Endothelial cell of umbilical vein (primary cell): Measurements from ENCODE around the gene ATXN3. TPM values are rescaled to one million over a fixed set of nuclear protein-coding genes. Genes with fewer than 3 reads are reported as not detected.

Experiments
- BruUV-seq: library from RNA; stranded (reverse); fragments of 400-500 nt; replicated peaks from 2 replicates; lab custom pipeline; 2021; lab: Mats Ljungman, UMichigan
- CTCF ChIA-PET: fragments of 300-600, 350-600 bp; sonication (Branson Sonifier 250); formaldehyde crosslinking; loops from one replicate; lab custom pipeline; 2021; ENCODE audit warnings: antibody characterized with exemption, inconsistent platforms; lab: Charles Lee
- POLR2A ChIA-PET: fragments of 300-600, 350-600 bp; sonication (Branson Sonifier 250); formaldehyde crosslinking; loops from one replicate; lab custom pipeline; 2021; ENCODE audit warnings: antibody characterized with exemption, inconsistent platforms; lab: Charles Lee
- DNase-seq: peaks from one replicate; pipeline ENCODE4 v3.0.0-alpha.2; 2011; ENCODE audit warnings: low read depth, low spot score
- FAIRE-seq: peaks from 2 replicates; lab custom pipeline; 2011; peaks lifted over from hg19 to GRCh38; lab: Jason Lieb, UNC
- H2AFZ ChIP-seq: 2 replicates; pipeline ENCODE4 v1.6.0; 2012; ENCODE audit warnings: low read depth, low read length, control low read depth, inconsistent platforms
- H3K27ac ChIP-seq: 2 replicates; pipeline ENCODE4 v1.5.1; 2011; ENCODE audit warnings: low read depth, mild to moderate bottlenecking, control low read depth, low read length, moderate library complexity; ENCODE audit not compliant: insufficient read depth
- H3K27me3 ChIP-seq, 2 experiments: 2 replicates each; pipeline versions ENCODE4 v1.6.0 to v1.6.1; 2011; ENCODE audit warnings: low read length in 2 of 2, mixed read lengths in 1 of 2; ENCODE audit not compliant: control insufficient read depth in 2 of 2, insufficient read depth in 2 of 2
- H3K36me3 ChIP-seq, 2 experiments: 2 replicates in 1 of 2; 3 replicates in 1 of 2; pipeline ENCODE4 v1.5.1; 2011; ENCODE audit warnings: low read length in 2 of 2, mild to moderate bottlenecking in 1 of 2, moderate library complexity in 1 of 2; ENCODE audit not compliant: control insufficient read depth in 2 of 2, insufficient read depth in 2 of 2; ENCODE audit errors: extremely low read depth in 1 of 2
- H3K4me1 ChIP-seq: 3 replicates; pipeline ENCODE4 v1.5.1; 2011; ENCODE audit warnings: mild to moderate bottlenecking, low read length; ENCODE audit not compliant: control insufficient read depth, insufficient read depth; ENCODE audit errors: extremely low read depth
- H3K4me2 ChIP-seq: 2 replicates; pipeline ENCODE4 v1.6.1; 2011; ENCODE audit warnings: low read length, control low read depth, mixed read lengths; ENCODE audit not compliant: insufficient read depth
- H3K4me3 ChIP-seq, 3 experiments: fragments of 200-600 bp in 1 of 3; sonication (generic), shearing (Covaris generic) in 1 of 3; replicated peaks in 1 of 3; 2 replicates each; pipeline ENCODE4 v1.5.1; 2011 to 2016; ENCODE audit warnings: control low read depth in 3 of 3, low read length in 3 of 3, mild to moderate bottlenecking in 2 of 3, inconsistent platforms in 1 of 3, low read depth in 1 of 3, moderate library complexity in 1 of 3; ENCODE audit not compliant: insufficient read depth in 1 of 3
- H3K79me2 ChIP-seq: 2 replicates; pipeline ENCODE4 v1.6.0; 2012; ENCODE audit warnings: low read length, inconsistent platforms; ENCODE audit not compliant: control insufficient read depth, insufficient read depth
- H3K9ac ChIP-seq: replicated peaks from 2 replicates; pipeline ENCODE3; 2011; ENCODE audit warnings: low read length, control low read depth; ENCODE audit not compliant: insufficient read depth; ENCODE audit errors: extremely low read depth
- H3K9me1 ChIP-seq: replicated peaks from 3 replicates; pipeline ENCODE4 v1.6.0; 2011; ENCODE audit warnings: mild to moderate bottlenecking, low read length; ENCODE audit not compliant: control insufficient read depth, insufficient read depth; ENCODE audit errors: extremely low read depth
- H3K9me3 ChIP-seq: replicated peaks from 2 replicates; pipeline ENCODE4 v1.5.1; 2012; ENCODE audit warnings: low read length, inconsistent platforms; ENCODE audit not compliant: control insufficient read depth, insufficient read depth
- H4K20me1 ChIP-seq: replicated peaks from 2 replicates; pipeline ENCODE3; 2011; ENCODE audit warnings: mild to moderate bottlenecking, low read length; ENCODE audit not compliant: control insufficient read depth, insufficient read depth; ENCODE audit errors: extremely low read depth
- EZH2 ChIP-seq: IDR thresholded peaks from 2 replicates; pipeline ENCODE4 v1.6.1; 2012; ENCODE audit warnings: borderline replicate concordance, low read depth, mild to moderate bottlenecking, moderate library complexity, low read length, inconsistent platforms; ENCODE audit not compliant: severe bottlenecking
- FOS ChIP-seq: IDR thresholded peaks from 2 replicates; pipeline ENCODE4 v1.6.1; 2011; ENCODE audit warnings: mild to moderate bottlenecking, low read length, moderate library complexity, borderline replicate concordance; ENCODE audit not compliant: insufficient read depth
- GATA2 ChIP-seq: IDR thresholded peaks from 2 replicates; pipeline ENCODE4 v1.7.0; 2011; ENCODE audit warnings: low read depth, mild to moderate bottlenecking, moderate library complexity, mixed read lengths, low read length; ENCODE audit not compliant: insufficient read length, insufficient read depth
- JUN ChIP-seq: IDR thresholded peaks from 2 replicates; pipeline ENCODE4 v1.6.1; 2011; ENCODE audit warnings: borderline replicate concordance, low read depth; ENCODE audit not compliant: insufficient read length, insufficient read depth
- MYC ChIP-seq: IDR thresholded peaks from one replicate; pipeline ENCODE4 v1.6.1; 2011; ENCODE audit warnings: mild to moderate bottlenecking, low read depth, low read length
- POLR2A ChIP-seq: IDR thresholded peaks from 2 replicates; pipeline ENCODE4 v1.6.1; 2012; ENCODE audit warnings: low read depth, mild to moderate bottlenecking, control low read depth, low read length
- POLR2AphosphoS5 ChIP-seq: IDR thresholded peaks from 2 replicates; pipeline ENCODE4 v1.6.1; 2012; ENCODE audit warnings: low read depth, mild to moderate bottlenecking, control low read depth, low read length, moderate library complexity; ENCODE audit not compliant: insufficient read depth
- dilution Hi-C: fragments of 300-500 bp; cut with MboI; formaldehyde crosslinking; loops from one replicate; pipeline ENCODE4 v1.15.0; 2019; ENCODE audit warnings: low sequenced_read_pairs; ENCODE audit not compliant: extremely low pct_ligation_motif_present
- intact Hi-C: fragments of 100-400 bp; cut with micrococcal nuclease; formaldehyde crosslinking; loops from one replicate; pipeline ENCODE4 v1.10.0; 2022
- polyA plus RNA-seq, 4 experiments: library from polyadenylated mRNA; depleted of rRNA in 3 of 4; stranded (reverse) in 3 of 4; unstranded in 1 of 4; fragments of >200 nt; gene quantifications; 2 replicates each; pipeline versions ENCODE4 v1.2.1 to v1.2.3, GENCODE V29; 2011 to 2012; ENCODE audit warnings: missing spikeins in 1 of 4
- total RNA-seq: library from RNA; stranded (reverse); gene quantifications from 2 replicates; pipeline ENCODE4 v1.2.3, GENCODE V29; 2021
- TF ChIP-seq, protein P1 (sequence below), 2 donors: IDR thresholded peaks; 1 replicate in 1 of 2; 2 replicates in 1 of 2; pipeline ENCODE4 v1.5.1; 2011; ENCODE audit warnings: low read length in 2 of 2, mild to moderate bottlenecking in 2 of 2, moderate library complexity in 2 of 2, control low read depth in 1 of 2, inconsistent platforms in 1 of 2, low read depth in 1 of 2; ENCODE audit not compliant: insufficient read depth in 1 of 2; ENCODE audit errors: extremely low read depth in 1 of 2
- TF ChIP-seq, protein P2 (sequence below): IDR thresholded peaks from 2 replicates; pipeline ENCODE4 v1.6.1; 2011; ENCODE audit not compliant: insufficient read depth, insufficient read length

The ATXN3 gene
- total and polyA plus RNA-seq, 2 donors (not counting 3 experiments of a cell fraction or from before 2014, with no cell fraction given), result 7.9 to 30.2 TPM

DNA sequence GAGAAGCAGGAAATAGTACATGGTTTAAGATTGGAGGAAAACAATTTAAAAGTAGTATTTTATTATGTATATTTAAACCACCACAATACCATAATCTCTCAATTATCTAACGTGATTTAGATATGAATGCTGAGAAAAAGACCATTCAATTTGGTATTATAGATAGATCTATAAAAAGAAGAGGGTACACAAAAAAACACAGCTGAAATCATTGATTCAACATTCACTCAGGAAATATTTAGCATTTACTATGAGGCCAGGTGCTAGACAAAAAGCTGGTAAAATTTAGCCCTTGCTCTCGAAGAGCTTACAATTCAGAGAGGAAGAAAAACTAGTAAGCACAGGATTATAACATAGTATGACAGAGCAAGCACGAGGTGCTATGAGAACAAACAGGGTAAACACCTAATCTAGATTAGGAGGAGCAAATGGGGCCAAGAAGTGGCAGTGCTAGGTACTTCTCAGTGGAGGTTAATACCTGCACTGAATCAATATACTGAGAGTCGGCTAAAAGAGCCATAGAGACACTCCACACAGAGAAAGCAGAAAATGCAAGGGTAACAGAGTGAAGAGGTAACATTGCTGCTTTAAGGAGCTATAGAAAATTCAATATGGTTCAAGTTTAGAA, 94.1 kb downstream of the ATXN3 start:
- no peaks in the 10 kb centered on the region for H3K9me3 ChIP-seq
- no TSS peak for BruUV-seq
- DNase-seq (no peak), FAIRE-seq (no peak)
- no peaks in the 10 kb centered on the region for H3K79me2 ChIP-seq
- peaks cover 8 to 18% of the 10 kb centered on the region in 2 experiments for H3K36me3 ChIP-seq
- ChIA-PET CTCF (interaction anchor here (1.1 to 2.6 kb wide), 2 partner anchors 12 to 15 kb away, joined by 3 to 13 read pairs; no protein-coding TSS in a partner anchor), POLR2A (no interaction called here)
- H3K9me1 ChIP-seq, result no peaks in the 10 kb centered on the region
- no peak overlapping the region for H2AFZ ChIP-seq
- TF ChIP-seq, protein P1, sequence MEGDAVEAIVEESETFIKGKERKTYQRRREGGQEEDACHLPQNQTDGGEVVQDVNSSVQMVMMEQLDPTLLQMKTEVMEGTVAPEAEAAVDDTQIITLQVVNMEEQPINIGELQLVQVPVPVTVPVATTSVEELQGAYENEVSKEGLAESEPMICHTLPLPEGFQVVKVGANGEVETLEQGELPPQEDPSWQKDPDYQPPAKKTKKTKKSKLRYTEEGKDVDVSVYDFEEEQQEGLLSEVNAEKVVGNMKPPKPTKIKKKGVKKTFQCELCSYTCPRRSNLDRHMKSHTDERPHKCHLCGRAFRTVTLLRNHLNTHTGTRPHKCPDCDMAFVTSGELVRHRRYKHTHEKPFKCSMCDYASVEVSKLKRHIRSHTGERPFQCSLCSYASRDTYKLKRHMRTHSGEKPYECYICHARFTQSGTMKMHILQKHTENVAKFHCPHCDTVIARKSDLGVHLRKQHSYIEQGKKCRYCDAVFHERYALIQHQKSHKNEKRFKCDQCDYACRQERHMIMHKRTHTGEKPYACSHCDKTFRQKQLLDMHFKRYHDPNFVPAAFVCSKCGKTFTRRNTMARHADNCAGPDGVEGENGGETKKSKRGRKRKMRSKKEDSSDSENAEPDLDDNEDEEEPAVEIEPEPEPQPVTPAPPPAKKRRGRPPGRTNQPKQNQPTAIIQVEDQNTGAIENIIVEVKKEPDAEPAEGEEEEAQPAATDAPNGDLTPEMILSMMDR (IDR thresholded peaks at IDR 0.05; ENCODE audit: extremely low read depth in 1 of 2, insufficient read depth in 1 of 2, low read depth in 1 of 2, low read length in 2 of 2), result no peak
- TF ChIP-seq POLR2A, result no peak
- no peak for TF ChIP-seq EZH2
- TF ChIP-seq GATA2, result no peak
- TF ChIP-seq POLR2AphosphoS5, result no peak
- no peak for TF ChIP-seq MYC
- TF ChIP-seq, protein P2, sequence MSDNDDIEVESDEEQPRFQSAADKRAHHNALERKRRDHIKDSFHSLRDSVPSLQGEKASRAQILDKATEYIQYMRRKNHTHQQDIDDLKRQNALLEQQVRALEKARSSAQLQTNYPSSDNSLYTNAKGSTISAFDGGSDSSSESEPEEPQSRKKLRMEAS, result no peak
- TF ChIP-seq FOS, result no peak
- no peak for TF ChIP-seq JUN
- intact Hi-C loops (no loop called here), dilution Hi-C loops (no loop called here)
- H3K4me1 ChIP-seq, result no peaks in the 10 kb centered on the region
- no peaks in the 10 kb centered on the region for H4K20me1 ChIP-seq
- H3K4me2 ChIP-seq, result no peak overlapping the region
- no peaks in the 10 kb centered on the region for H3K27me3 ChIP-seq
- no peak overlapping the region for H3K4me3 ChIP-seq
- no peak overlapping the region for H3K9ac ChIP-seq
- no peak overlapping the region for H3K27ac ChIP-seq
